T-helper 1 cell treated with Interleukin-12 subunit alpha and Interleukin-12 subunit beta and Interleukin-4 antibody, amounts not matched to agents 30 ng/mL and 1 ng/mL, for 36 hours (primary cell): Measurements from ENCODE around the gene SEM1. TPM values are rescaled to one million over a fixed set of nuclear protein-coding genes. Genes with fewer than 3 reads are reported as not detected.
"Not testable (repeated sequence)": the region's sequence is repeated elsewhere in the genome, so short reads cannot be mapped to it uniquely, and the experiment has no call there.

Experiments
- intact Hi-C: fragments of 100-400 bp; cut with micrococcal nuclease; formaldehyde crosslinking; loops from one replicate; pipeline ENCODE4 v1.15.1; 2024
- total RNA-seq: library from RNA; stranded (reverse); gene quantifications from 2 replicates; pipeline ENCODE4 v1.2.3, GENCODE V29; 2022

The SEM1 gene
- total RNA-seq: 38.1 and 41.5 TPM in 2 replicates

- intact Hi-C loops: loop anchor here (1.0 to 10.0 kb wide), 10 partner anchors 24 to 1163 kb away; partner anchors contain the start of genes ASNS and SDHAF3
Observed at GRCh38 chr7:96709381-96710228, at the start of gene SEM1. SEM1 (minus strand) TSS chr7:96709846; CDS start chr7:96709763, 83 bp downstream.

- intact Hi-C loops: not testable (repeated sequence)
Observed at GRCh38 chr7:96757880-96758279, 48.2 kb upstream of the SEM1 start.

- intact Hi-C loops: no loop called here
Observed at GRCh38 chr7:96747418-96747940, 37.8 kb upstream of the SEM1 start.

GRCh38 chr7:96740130-96740529, 30.5 kb upstream of the SEM1 start:
- intact Hi-C loops: no loop called here

GRCh38 chr7:96739609-96740008, 30.0 kb upstream of the SEM1 start:
- intact Hi-C loops: no loop called here

GRCh38 chr7:96739167-96739566, 29.5 kb upstream of the SEM1 start:
- intact Hi-C loops: no loop called here

GRCh38 chr7:96738705-96739104, 29.1 kb upstream of the SEM1 start:
- intact Hi-C loops: no loop called here

- intact Hi-C loops: no loop called here
Observed at GRCh38 chr7:96737545-96738050, 28.0 kb upstream of the SEM1 start.

GRCh38 chr7:96734343-96734742, 24.7 kb upstream of the SEM1 start:
- intact Hi-C loops: no loop called here

GRCh38 chr7:96729820-96730219, 20.2 kb upstream of the SEM1 start:
- intact Hi-C loops: no loop called here

- intact Hi-C loops: no loop called here
Observed at GRCh38 chr7:96728139-96728538, 18.5 kb upstream of the SEM1 start.

- intact Hi-C loops: no loop called here
Observed at GRCh38 chr7:96727534-96728088, 18.0 kb upstream of the SEM1 start.

- intact Hi-C loops: no loop called here
Observed at GRCh38 chr7:96723622-96724021, 14.0 kb upstream of the SEM1 start.

- intact Hi-C loops: not testable (repeated sequence)
Observed at GRCh38 chr7:96722928-96723327, 13.3 kb upstream of the SEM1 start.

GRCh38 chr7:96720843-96721242, 11.2 kb upstream of the SEM1 start:
- intact Hi-C loops: no loop called here

- intact Hi-C loops: no loop called here
Observed at GRCh38 chr7:96719164-96719563, 9.5 kb upstream of the SEM1 start.

- intact Hi-C loops: no loop called here
Observed at GRCh38 chr7:96718107-96719003, 8.7 kb upstream of the SEM1 start.

- intact Hi-C loops: no loop called here
Observed at GRCh38 chr7:96713037-96713436, 3.4 kb upstream of the SEM1 start.

GRCh38 chr7:96710544-96710943, 898 bp upstream of the SEM1 start:
- intact Hi-C loops: no loop called here

GRCh38 chr7:96708872-96709271, 774 bp downstream of the SEM1 start:
- intact Hi-C loops: loop anchor here (1.0 to 10.0 kb wide), 10 partner anchors 24 to 1163 kb away; partner anchors contain the start of genes ASNS and SDHAF3
